ENCODE measurements around the gene SYTL3.

Gene SYTL3

DNA sequence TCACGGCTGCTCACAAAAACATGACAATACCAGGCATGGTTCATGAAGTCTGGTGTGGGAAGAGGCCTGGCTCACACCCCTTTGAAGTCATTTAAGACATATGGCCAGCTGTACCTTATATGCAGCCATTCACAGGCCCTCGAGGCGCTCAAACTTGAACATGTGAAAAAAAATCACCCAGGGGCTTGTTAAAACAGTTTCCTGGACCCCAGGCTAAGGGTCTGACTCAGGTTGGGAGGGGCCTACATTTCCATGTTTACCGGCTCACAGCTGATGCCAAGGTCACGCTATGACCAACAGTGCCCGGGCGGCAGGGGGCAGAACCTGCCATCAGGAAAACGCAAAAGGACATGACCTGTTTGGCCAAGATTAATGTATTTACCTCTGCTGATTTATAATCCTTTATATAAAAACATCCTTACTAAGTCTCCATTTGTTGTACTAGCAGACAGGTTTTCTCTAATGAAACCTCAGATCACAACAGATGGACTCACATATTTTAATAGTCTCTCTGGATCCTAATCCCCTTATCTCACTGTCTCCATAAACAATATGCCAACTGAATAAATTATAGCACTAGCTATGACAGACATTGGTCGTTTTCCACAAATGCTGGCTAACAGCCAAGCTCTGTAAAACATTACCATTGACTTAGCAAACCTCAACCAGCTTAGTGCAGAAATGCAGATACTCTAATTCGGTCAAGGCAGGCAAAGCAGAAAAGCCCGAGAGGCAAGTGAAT is 149.4 kb downstream of the SYTL3 start:
- peak; percentile 10 for TF ChIP-seq CTCF (IDR thresholded peaks at IDR 0.05; ENCODE audit: low read depth, low read length, missing control alignments)
- no peak overlapping the region for H3K4me3 ChIP-seq (ENCODE audit: low read depth, low read length)
- DNase-seq (ENCODE audit: low read depth), result no peak

- no peak for TF ChIP-seq CTCF (IDR thresholded peaks at IDR 0.05; ENCODE audit: low read depth, low read length, missing control alignments)
- no peak for DNase-seq (ENCODE audit: low read depth)
Observed at GRCh38 chr6:158801655-158802294, 151.9 kb downstream of the SYTL3 start.

DNA sequence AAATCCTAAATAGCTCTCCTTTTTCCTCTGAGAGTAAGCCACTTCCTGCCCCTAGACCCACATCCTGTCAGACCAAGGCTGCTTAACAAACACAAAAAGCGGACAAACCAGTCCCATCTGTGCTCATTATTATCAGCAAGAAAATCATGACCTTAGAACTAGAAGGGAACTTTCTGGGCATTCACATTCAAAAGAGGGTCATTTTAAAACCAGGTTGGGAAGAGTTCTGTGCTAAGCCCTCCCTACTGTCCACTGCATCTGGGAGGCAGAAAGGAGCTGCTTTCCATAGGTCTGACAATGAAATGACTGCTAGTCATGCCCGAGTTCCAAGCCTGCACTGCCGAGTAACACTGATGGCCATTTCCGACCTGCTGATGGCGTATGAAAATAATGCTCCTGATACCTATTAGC is 153.9 kb downstream of the SYTL3 start:
- peak; percentile 65 for DNase-seq (ENCODE audit: low read depth)
- TF ChIP-seq CTCF (IDR thresholded peaks at IDR 0.05; ENCODE audit: low read depth, low read length, missing control alignments), result no peak
- H3K4me3 ChIP-seq (ENCODE audit: low read depth, low read length), result peak overlapping the region; percentile 44

More at GRCh38 chr6:158801655-158802294, 151.9 kb downstream of the SYTL3 start:
- H3K4me3 ChIP-seq (ENCODE audit: low read depth, low read length), result no peak overlapping the region

- H3K4me3 ChIP-seq (ENCODE audit: low read depth, low read length), result peak overlapping the region; percentile 44
- TF ChIP-seq CTCF (IDR thresholded peaks at IDR 0.05; ENCODE audit: low read depth, low read length, missing control alignments), result no peak
- DNase-seq (ENCODE audit: low read depth), result no peak
Observed at GRCh38 chr6:158804207-158804606, 154.4 kb downstream of the SYTL3 start.

DNA sequence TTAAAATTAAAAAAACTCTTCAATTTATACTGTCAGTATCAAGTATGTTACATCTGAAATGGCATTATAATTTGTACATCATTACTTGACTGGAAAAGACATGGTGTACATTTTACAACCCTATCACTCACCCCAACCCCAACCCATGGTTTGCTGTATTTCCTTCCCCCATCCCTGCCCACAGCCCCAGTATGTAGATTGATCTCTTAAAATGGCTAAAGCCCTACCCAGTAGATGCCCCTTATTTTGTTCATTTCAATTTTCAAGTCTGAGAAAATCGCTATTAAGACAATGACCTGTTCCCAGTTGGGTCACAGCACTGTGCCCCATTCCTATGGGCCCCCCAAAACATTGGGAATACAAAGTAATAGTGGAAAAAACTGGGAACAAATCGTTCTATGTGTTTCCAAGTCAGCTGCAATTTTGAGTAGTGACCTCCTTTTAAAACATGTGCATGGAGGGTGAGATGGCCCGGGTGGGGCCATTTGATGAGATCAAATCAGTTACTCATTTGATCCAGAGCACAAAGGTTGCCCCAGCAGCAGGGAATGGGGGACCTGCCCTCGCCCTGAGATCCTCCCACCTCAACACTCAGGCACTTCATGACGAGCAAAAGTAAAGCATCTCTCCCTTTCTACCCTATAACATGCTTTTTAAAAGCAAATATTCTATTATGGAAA is 156.0 kb downstream of the SYTL3 start:
- no peak for TF ChIP-seq CTCF (IDR thresholded peaks at IDR 0.05; ENCODE audit: low read depth, low read length, missing control alignments)
- DNase-seq (ENCODE audit: low read depth), result no peak
- H3K4me3 ChIP-seq (ENCODE audit: low read depth, low read length), result no peak overlapping the region

- DNase-seq (ENCODE audit: low read depth), result no peak
- no peak for TF ChIP-seq CTCF (IDR thresholded peaks at IDR 0.05; ENCODE audit: low read depth, low read length, missing control alignments)
- H3K4me3 ChIP-seq (ENCODE audit: low read depth, low read length), result peak overlapping the region; percentile 20; the same call in 1 of the 2 replicates
Observed at GRCh38 chr6:158807515-158808441, 157.9 kb downstream of the SYTL3 start.
